GM21619 (cell line): Measurements from ENCODE around the gene FAR2.
"Not testable (repeated sequence)": the region's sequence is repeated elsewhere in the genome, so short reads cannot be mapped to it uniquely, and the experiment has no call there.

Experiments
- ATAC-seq: cut with Tn5 transposase; IDR thresholded peaks from one replicate; pipeline ENCODE4 v1.9.1; 2021; ENCODE audit not compliant: unreplicated experiment

The FAR2 gene

GRCh38 chr12:29152981-29153630 is 4.0 kb downstream of the FAR2 start:
- no peak for ATAC-seq

GRCh38 chr12:29155079-29155478 is 6.0 kb downstream of the FAR2 start:
- ATAC-seq, result peak; percentile 47

GRCh38 chr12:29157486-29157946 is 8.4 kb downstream of the FAR2 start:
- ATAC-seq, result no peak

- ATAC-seq, result no peak
These were observed 9.2 kb downstream of the FAR2 start for GRCh38 chr12:29158115-29158763.

GRCh38 chr12:29159661-29160060 is 10.6 kb downstream of the FAR2 start:
- ATAC-seq, result no peak

- ATAC-seq, result no peak
These were observed 11.2 kb downstream of the FAR2 start for GRCh38 chr12:29160230-29160629.

- ATAC-seq, result no peak
These were observed 14.1 kb downstream of the FAR2 start for GRCh38 chr12:29163146-29163545.

GRCh38 chr12:29164477-29165393 is 15.7 kb downstream of the FAR2 start:
- peak; percentile 100 for ATAC-seq

GRCh38 chr12:29167445-29167844 is 18.4 kb downstream of the FAR2 start:
- ATAC-seq, result no peak

GRCh38 chr12:29167988-29168387 is 18.9 kb downstream of the FAR2 start:
- ATAC-seq, result no peak

- not testable (repeated sequence) for ATAC-seq
These were observed 20.9 kb downstream of the FAR2 start for GRCh38 chr12:29169978-29170377.

- ATAC-seq, result not testable (repeated sequence)
These were observed 21.5 kb downstream of the FAR2 start for GRCh38 chr12:29170478-29171084.

GRCh38 chr12:29171421-29172258 is 22.6 kb downstream of the FAR2 start:
- ATAC-seq, result no peak

GRCh38 chr12:29176941-29177340 is 27.9 kb downstream of the FAR2 start:
- no peak for ATAC-seq

- ATAC-seq, result not testable (repeated sequence)
These were observed 33.2 kb downstream of the FAR2 start for GRCh38 chr12:29182247-29182646.

- no peak for ATAC-seq
These were observed 38.7 kb downstream of the FAR2 start for GRCh38 chr12:29187756-29188155.

GRCh38 chr12:29191267-29191850 is 42.3 kb downstream of the FAR2 start:
- ATAC-seq, result no peak

- ATAC-seq, result no peak
These were observed 49.8 kb downstream of the FAR2 start for GRCh38 chr12:29198901-29199300.

- ATAC-seq, result no peak
These were observed 51.5 kb downstream of the FAR2 start for GRCh38 chr12:29200586-29200985.

GRCh38 chr12:29201296-29201695 is 52.2 kb downstream of the FAR2 start:
- ATAC-seq, result no peak
